Colon (tissue), 2 donors: ENCODE results near the gene IL4R.
"Not testable (repeated sequence)": the region's sequence is repeated elsewhere in the genome, so short reads cannot be mapped to it uniquely, and the experiment has no call there.

Experiments used
- FAIRE-seq: peaks from 2 replicates; lab custom pipeline; 2012; peaks lifted over from hg19 to GRCh38; lab: Jason Lieb, UNC
- donor health status: control.
- donor health status: control.

Gene IL4R

DNA sequence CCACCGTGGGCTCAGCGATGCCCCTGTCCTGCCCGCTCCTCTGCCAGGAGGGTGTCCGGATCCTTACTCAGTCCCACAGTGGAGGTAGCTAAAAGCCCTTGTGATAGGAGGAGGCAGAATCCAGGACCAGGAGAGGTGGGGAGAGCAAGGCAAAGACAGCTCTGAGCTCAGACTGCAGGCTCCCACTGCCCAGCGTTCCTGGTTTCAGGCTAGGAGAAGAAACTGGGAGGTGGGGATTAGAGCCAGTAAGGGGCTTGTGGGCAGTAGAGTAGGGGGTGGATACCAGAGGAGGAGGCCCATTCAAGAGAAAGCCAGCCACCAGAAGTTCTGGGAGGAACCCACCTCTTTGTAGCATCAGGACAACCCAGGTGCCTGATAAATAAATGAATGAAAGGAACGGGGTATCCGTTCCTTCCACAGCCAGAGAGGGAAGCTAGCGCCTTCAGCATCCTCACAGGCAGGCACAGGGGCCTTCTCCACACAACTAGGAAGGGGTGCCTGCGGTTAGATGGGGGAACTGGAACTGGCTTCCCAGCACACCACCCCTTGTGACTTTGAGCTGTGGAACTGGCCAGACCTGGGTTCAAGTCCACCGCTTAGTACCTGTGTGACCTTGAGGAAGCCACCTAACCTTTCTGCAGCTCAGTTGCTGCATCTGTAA is 90.5 kb downstream of the IL4R start:
- FAIRE-seq = no peak

DNA sequence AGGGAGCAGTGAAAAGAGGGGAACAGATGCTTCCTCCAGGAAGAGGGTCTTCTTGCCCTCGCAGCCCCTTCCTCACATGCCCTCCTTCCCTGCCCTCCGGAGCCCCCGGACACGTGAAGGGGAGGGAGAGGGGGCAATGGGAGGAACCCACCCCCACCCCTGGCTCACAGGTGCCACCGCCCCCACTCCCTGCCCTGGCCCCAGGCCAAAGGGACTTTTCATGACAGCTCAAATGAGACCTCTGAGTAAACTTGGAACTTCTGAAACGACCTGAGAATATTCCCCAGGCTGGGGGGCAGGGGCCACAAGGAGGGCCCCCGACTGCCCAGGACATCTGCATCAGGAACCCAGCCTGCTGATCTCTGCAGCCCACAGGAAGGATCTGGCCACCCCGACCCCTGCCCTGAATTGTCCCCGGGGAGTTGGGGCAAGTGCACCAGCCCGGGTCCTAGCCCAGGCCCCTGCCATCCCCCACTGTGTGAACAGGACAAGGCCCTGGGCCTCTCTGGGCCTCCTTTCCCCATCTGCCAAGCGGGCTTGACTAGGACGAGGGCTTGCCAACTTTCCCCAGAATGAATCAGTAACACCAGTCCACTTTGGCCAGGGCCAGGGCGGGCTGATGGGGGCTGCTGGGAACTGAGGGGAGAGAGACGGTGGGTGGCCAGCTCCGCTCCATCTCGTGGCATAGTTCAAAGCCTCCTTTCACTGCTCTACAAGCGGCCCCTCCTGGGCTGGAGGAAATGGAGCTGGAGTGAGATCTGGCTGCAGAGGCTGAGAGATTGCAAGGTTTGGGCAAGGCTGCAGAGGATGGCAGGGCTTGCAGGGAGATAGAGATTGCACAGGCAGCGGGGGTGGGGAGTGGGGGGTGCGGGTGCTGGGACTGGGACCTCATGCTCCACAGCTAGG is 92.0 kb downstream of the IL4R start:
- FAIRE-seq = no peak

DNA sequence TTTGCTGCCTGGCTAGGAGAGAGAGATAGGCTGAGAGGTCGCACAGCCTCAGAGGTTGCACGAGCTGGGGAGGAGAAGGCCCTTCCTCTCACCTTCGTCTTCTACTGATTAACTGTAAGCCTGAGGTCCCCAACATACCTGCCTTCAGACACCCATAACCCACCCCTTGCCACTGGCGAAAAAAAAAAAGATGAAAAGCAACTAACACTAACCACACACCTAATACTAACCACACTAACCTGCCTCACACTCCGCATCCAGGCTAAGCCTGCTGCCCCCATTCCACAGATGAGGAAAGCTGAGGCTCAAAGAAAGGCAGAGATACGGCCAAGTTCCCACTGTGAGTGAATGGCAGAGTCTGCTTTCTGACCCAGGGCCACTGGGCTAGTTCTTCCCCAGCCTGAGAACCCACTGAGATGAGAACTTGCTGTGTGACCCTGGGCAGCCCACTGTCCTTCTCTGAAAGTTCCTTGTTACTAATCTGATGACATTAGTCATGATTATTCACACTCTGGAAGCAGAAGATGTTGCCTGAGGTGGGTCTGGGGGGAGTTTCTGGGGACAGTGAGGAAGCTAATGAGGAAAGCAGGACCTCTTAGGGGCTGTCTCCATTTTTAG is 92.8 kb downstream of the IL4R start:
- no peak for FAIRE-seq

DNA sequence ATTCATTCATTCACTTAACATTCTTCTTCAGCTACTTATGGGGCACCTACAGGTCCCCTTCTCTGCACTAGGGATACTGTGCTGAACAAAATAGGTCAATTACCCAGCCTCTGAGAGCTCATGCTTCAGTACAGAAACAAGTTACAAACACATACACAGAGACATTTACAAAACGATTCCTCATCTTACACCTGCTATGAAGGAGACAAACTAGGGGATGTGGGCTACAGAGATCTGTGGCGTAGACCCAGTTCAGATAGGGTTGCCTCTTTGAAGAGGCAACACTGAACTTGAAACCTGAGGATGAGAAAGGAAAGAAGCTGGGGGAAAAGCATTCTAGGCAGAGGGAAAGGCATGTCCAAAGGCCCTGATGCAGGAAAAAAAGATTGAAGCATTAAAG is 93.4 kb downstream of the IL4R start:
- no peak for FAIRE-seq

DNA sequence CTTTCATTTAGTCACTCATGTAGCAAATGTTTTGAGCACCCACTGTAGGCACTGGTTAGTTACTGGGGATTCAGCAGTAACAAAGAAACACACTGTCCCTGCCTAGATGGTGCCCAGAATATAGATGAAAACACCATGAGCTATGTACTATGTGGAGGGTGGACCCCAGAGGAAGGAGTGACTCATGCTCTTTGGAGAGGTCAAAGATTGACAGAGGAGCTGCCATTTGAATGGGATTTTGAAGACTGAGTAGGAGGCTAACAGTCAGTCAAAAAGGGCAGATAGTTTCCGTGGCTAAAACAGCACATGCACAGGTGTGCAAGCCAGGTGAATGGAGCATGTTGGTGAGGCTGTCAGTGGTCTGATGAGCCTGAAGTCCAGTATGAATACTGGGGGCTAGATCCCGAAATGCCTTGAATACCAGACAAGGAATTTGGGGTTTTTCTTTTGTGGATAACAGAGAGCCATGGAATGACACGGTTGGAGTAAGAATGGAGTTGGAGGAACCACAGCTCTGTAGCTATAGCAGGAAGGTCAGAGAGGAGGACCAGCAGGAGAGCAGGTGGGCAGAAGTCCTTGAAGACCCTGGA is 94.3 kb downstream of the IL4R start:
- FAIRE-seq = no peak

DNA sequence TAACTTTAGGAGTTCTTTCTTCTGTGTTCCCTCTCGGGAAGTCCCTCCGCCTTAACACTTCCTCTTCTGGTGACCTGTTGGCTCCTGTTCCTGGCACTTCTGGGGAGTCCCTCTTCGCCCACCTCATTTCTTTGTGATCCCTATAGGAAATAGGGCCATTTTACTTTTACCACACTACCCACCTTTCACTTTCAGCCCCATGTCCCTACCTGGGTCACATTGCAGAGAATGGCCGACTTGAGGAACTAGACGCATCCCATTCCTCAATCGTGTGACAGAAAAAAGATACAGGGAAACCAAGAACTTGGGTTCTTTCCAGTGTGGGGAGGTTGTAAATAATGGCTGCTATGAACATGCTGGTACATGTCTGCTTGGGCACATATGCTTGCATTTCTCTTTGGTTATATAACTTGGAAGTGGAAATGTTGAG is 94.8 kb downstream of the IL4R start:
- no peak for FAIRE-seq

DNA sequence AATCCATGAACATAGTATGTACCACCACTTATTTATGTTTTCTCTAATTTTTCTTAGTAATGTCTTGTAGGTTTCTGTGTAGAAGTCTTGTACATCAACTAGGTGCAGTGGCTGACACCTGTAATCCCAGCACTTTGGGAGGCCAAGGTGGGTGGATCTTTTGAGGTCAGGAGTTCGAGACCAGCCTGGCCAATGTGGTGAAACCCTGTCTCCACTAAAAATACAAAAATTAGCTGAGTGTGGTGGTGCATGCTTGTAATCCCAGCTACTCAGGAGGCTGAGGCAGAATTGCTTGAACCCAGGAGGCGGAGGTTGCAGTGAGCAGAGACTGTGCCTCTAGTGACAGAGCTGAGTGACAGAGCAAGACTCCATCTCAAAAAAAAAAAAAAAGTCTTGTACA is 96.2 kb downstream of the IL4R start:
- FAIRE-seq = not testable (repeated sequence)

DNA sequence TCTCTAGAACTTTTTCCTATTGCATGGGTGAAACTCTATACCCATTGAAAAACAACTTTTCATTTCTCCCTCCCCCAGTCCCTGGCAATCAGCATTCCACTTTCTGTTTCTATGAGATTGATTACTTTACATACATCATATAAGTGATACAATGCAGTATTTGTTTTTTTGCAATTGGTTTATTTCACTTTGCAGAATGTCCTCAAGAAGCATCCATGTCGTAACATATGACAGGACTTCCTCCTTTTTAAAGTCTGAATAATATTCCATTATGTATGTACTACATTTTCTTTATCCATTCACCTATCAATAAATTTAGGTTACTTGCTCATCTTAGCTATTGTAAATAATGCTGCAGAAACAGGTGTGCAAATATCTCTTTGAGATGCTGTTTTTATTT is 97.0 kb downstream of the IL4R start:
- no peak for FAIRE-seq

DNA sequence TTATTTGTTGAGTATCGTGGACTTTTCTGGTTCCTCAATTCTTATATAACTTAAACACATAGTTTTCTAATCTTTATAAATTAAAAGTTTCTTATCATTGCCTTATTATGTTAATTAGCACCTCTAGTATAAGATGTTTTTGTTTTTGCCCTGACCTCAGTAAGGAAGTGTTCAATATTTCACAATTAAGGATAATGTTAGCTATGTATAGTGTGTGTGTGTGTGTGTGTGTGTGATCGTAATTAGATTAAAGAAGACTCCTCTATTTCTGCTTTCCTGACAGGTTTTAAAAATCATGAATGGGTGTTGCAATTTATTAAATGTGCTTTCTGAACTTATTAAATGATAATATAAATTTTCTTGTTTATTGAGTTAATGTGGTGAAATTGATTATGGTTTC is 100.2 kb downstream of the IL4R start:
- FAIRE-seq = peak; percentile 33
